HG03159 (cell line): ENCODE results near the gene TFF2.

Experiments
- ATAC-seq: cut with Tn5 transposase; IDR thresholded peaks from one replicate; pipeline ENCODE4 v1.9.1; 2021; ENCODE audit warnings: mild to moderate bottlenecking, moderate library complexity; ENCODE audit not compliant: unreplicated experiment

Gene TFF2

DNA sequence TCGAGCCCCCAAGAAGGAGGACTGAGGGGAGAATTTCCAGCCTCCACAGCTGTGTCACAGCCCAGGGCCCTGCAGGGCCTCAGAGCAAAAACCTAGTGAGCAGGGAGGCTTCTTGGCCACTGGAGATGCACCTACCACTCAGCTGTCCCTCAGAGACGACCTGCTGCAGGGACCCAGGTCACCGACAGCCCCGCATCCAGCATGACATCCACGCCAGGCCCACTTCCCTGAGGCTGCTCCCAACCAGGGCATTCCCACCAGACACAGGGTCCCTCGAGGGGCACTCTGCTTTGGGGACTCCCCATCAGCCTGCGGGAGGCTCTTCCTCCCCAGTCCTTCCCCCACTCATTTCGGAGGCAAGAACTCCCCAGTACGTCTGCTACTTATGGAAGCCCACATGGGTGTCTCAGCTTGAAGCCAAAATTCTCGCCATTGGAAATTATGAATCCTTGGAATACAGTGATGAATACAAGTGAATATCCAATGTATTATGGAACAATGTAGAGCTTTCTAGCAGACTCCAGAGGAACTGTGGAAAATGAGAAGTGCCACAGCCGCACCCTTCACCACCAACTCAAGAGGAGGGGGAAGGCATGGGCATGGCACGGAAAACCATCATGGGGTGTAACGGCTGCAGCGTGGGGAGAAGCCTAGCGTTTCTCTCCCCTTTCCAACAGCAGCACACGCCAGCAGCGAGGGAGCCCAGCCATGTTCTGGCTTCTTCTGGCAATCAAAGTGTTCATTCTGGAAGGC lies 42.5 kb downstream of the TFF2 start:
- no peak for ATAC-seq

DNA sequence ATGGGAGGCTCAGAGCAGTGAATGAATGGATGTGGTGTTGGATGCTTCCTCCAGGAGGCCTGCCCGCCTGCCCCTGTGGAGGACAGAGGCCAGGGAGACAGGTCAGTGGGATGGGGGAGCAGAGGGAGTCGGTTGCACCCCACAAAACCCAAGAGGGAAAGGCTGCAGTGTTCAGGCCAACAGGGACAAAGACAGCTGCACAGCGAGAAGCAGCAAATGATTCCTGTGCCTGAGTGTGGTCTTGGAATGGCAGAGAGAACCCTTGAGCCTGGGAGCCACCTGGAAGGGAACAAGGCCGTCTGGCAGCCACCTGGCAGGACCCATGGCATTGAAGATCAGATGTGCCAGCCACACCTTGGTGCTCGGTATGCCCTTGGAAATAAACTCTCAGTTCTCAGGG lies 43.7 kb downstream of the TFF2 start:
- no peak for ATAC-seq

DNA sequence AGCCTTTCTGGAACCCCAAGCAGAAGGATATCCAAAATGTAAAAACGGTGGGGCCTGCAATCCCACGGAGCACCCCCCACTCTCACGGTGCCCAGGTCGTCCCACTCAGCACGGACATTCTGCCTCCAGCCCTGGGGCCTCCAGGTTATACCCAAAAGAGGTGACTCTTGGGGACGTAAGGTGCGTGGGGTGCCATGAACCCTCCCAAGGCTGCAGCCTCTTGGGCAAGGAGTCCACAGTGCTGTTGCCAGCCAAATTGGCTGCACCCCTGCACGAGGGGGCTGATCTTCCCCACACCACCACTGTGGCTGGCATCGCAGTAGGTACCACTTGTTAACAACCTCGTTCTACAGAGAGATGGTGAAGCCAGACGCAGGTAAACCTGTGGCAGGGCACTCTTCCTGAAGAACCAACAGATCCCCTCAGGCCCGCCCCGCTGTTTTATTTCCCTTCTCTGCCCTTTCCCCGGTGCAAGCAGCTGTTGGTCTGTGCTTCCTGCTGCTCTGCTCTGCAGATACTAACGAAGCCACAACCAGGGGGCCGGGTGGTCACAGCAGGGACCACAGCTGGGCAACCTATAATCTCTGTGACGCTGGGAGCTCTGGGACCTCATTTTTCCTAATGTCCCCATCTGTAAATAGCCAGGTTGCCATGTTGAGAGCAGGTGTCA lies 44.3 kb downstream of the TFF2 start:
- ATAC-seq, result no peak

DNA sequence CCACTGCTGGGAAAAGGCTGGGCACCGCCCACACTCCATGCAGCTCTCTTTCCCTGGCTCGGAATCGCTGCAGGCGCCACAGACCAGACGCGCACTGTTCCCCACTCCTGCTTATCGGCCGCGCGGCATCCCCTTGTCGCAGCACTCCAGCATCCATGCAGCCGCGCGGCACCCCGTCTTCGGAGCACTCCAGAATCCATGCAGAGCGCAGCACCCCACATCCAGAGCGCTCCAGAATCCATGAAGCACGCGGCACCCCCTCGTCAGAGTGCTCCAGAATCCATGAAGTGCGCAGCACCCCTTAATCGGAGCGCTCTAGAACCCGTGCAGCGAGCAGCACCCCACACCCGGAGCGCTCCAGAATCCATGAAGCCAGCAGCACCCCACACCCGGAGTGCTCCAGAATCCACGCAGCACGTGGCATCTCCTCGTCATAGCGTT lies 45.1 kb downstream of the TFF2 start:
- ATAC-seq, result no peak

DNA sequence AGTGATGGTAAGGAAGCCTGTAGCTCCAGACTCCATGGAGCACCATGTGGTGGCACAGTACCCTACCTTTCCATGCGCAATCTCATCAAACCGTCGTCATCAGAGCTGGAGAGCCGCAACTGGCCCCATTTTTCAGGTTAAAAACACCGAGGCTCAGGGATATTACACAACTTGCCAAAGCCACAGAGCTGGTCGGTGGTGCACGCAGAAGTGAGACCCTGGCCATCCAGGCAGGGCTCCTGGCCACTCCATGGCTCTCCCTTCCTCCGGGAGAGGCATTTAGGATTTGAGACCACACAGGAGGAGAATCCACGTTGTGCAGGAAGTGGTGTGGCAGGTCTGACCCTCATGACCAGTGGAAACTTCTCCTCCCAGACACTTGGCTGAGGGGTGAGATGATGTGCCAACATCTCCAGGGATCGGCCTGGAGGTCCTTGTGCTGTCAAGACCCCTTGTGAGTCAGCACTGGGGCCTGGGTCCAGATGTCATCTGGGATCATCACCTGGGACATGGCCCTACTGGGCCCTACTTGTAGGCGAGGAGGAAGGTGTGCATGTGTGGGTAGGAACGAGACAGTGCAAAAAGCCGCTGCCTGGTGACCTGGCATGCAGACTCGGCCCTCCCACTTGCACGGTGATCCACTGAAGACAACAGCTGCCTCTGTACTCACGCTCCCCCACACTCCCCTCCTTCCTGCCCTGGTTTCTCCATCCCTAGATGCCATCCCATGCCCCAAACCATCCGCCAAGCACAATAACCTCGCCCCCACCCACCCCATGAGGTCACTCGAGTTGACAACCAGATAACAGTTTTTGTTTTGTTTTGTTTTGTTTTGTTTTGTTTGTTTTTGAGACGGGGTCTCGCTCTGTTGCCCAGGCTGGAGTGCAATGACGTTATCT lies 46.0 kb downstream of the TFF2 start:
- ATAC-seq, result no peak

DNA sequence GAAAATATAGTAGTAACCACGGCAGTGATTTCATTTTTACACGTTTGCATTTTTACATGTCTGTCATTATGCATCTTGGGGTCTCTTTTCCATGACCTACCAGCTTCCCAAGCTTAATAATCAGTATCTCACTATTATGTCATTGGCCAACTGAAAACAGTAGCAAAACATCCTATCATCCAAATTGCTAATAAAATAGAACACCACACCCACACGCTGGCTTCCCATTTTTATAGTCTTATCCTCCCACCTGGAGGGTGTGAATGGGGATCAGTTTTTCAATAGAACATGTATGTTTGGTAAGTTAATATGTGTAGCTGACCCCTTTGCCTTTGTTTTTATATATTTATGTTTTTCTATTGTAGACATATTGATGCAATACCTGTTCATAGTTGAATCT lies 47.4 kb downstream of the TFF2 start:
- no peak for ATAC-seq

DNA sequence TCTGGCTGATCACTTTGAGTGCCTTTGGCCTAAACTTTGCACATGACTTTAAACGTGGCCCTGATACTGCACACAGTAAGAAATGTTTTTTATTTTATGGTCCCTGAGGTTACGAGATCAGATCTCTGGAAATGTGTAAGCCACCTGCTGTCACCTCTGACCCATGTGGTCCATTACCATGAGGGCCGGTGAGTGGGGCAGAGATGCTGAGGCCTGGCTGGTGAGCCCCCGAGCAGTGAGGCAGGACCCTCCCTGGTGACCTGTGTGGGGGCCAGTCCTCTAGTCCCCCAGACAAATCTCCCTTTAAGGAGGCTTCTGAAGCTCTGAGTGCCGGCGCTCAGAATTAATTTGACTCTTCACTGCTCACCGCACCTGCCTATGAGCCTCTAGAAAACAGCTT lies 48.0 kb downstream of the TFF2 start:
- no peak for ATAC-seq

DNA sequence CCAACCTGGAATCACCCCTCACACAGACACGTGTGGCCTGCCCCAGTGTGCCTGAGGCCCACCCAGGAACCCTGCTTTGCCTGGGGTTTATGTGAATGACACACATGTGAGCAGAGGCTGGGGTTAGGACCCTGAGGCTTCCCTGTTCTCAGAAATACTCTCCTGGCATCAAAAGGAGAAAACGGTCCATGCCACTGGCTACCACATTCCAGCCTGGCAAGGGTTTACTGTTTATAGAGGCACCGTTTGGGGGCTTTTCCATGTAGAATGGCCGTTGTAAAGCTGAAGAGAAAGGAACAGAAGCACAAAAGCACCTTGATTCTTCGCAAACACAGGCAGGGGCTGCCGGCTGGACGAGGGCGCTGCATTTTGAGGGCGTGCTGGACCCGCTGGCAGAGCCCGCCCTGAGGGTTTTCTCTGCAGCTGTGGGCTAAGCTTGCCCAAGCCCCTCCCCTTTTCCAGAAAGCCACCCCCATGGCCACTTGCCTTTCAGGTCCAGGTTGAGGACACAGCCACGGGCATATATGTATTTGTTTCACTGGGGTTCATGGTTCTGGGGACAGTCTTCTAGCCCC lies 48.6 kb downstream of the TFF2 start:
- ATAC-seq, result no peak

DNA sequence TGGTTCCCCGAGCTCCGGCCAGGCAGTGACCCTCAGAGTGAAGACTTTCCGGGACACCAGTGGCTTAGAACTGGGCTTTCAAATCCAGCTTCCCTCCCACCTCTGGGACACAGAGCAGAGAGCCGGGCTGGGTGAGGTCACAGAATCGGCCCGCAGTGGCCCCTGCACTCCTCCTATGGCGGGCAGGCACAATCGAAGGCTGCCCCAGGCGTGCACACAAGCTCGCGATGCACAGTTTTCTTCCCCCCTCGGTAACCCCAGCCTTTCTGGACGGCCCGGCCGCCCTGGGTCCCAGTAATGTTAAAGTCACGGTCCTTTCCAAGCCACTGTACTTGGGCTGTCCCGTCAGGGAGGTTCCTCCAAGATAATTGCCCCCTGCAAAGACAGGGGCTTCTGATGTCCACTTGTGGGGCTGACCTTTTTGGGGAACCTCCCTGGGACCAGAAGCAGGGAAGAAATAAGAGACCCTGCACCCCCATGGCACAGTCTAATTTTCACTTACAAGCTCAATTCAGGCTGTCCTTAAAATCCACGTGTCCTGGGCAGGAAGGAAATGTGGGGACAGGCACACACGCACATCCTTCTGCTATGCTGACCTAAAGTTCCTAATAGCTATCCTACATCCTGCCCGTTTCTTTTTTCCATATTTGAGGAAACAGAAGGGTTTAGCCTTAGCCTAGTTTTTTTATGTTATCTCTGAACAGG lies 49.3 kb downstream of the TFF2 start:
- ATAC-seq, result no peak

DNA sequence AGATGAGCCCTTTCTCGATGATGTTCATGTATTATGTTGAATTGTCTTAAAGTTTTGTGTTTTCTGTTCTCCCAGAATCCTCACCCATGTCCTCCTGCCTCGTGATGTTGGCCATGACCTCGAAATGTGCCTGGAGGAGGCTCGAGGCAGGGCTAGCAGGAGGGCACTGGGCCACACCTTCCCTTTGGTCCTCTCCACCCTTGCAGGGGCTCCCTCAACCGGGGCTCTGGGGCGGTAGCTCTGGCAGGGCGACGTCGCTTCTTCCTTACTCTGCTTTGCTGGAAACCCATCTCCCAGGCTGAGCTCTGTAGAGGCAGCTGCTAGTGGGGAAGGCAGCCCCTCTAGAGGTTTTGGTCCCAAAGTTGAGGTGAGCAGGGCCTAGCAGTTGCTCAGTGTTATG lies 49.8 kb downstream of the TFF2 start:
- ATAC-seq, result no peak

DNA sequence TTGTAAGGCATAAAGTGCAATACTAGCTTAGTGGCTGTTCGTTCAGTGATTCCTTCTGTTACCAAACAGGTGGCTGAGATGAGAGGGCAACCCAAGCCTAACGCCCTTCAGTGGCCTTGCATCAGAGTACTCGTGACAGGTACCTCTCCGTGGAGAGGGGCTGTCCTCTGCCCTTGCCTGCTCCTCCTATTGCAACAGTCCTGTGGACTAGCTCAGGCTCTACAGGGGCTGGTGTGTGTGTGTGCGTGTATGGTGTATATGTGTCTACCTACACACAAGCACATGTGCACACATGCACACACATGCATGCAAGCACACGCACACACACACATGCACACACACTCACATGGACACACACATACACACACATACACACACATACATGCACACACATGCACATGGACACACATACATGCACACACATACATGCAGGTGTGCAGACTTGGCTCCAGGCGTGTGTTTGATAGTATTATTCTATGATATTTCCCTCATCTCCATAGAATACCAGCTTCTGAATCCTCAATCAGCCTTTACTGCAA lies 50.7 kb downstream of the TFF2 start:
- ATAC-seq, result no peak

DNA sequence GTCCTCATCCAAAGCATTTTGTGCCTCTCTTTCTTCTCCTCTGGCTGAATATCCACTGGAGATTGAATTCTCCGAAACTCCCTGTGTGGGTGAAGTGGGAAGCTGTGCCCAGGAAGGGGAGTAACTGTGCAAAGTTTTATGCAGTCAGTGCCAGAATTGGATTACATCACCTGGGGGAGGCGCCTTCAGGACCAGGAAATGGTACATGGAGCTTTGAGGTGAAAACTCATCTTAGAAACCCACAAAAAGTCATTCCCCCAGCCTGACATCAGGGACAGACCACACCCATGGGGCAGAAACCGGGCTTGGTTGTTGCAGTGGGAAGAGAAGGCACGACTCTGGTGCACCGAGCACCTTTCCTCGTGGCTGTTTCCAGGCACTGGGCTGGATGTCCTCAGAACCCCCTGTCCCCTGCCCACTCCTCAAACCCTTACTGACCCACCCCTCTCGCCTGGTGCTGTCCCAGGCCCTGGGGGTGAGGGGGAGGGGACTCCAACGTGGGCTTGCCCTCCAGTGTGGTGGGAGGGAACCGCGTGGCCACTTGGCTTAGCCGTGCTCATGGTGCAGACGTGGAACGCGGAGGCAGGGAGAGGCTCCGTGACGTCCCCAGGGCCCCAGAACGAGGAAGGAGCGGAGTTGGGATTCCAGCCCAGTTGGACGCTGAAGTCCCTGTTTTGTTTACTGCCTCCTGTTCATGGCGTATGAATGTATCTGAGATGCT lies 51.3 kb downstream of the TFF2 start:
- ATAC-seq, result no peak

DNA sequence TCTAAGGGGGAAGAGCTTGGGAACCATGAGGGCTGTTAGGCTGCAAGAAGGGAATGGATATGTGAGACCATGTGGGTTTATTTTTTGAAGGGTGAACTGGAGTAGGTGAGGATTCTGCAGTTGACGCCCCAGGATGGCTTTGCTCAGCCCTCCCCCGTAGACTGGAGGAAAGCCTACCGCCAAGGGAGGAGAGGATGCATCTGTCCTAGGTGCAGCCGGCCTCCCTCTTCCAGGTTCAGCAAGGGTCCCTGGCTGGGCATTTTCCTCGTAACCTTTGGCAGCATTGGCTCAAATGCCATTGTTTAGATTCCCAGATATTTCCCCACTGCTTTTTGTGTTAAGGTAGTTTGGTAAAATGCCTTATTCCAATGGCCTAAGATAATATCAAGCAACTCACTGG lies 52.1 kb downstream of the TFF2 start:
- no peak for ATAC-seq

DNA sequence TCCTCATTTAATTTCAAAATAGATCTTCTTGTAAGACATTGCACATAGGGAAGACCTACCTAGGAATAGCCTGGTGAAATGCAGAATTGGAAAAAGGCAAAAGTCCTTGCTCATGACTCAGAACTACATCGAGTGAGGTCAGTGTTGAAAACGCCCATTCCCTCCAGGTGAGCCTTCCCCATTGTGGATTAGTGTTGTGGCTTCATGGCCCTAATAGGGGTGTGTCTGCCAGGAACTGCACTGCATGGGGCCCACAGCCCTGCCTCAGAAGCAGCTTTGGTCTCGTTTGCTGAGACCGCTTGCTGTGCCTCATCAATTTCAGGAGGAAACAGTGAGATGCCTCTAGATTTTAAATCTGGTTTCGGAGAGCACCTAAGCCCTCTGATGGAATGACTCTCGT lies 52.6 kb downstream of the TFF2 start:
- ATAC-seq, result no peak

DNA sequence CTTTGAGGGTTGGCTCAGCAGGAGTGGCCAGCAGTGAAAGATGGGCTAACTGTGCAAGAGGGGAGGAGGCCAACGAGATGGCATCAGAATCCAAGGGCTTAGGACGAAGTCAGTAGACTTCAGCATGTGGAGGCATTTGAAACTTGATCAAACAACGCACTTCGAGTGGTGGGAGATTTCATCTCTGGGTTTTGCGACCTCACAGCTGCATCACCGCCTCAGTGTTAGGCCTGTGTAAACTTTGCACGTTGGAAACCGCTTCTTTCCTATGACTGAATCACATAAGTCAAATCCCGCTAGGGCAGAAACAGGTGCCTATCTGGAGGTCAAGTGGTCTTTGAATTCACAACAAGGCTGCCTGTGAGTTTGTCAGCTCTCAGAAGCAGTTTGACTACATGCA lies 53.4 kb downstream of the TFF2 start:
- no peak for ATAC-seq

DNA sequence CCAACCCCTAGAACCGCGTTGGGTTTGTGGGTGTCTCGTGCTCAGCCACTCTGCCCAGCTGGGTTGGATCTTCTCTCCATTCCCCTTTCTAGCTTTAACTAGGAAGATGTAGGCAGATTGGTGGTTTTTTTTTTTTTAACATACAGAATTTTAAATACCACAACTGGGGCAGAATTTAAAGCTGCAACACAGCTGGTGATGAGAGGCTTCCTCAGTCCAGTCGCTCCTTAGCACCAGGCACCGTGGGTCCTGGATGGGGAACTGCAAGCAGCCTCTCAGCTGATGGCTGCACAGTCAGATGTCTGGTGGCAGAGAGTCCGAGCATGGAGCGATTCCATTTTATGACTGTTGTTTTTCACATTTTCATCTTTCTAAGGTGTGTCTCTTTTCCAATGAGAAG lies 54.3 kb downstream of the TFF2 start:
- ATAC-seq, result no peak
